OCI-LY1 (cell line): ENCODE measurements around the gene TTR.

Source experiments
- H2AFZ ChIP-seq: fragments of 200-600 bp; sonication (generic), shearing (Covaris generic); 2 replicates; pipeline ENCODE4 v1.6.0; 2014; ENCODE audit warnings: antibody characterized with exemption, mild to moderate bottlenecking, low read length
- H3F3A ChIP-seq: fragments of 200-600 bp; sonication (generic), shearing (Covaris generic); 2 replicates; pipeline ENCODE4 v1.6.0; 2014; ENCODE audit warnings: mild to moderate bottlenecking, antibody characterized with exemption, low read length, moderate library complexity; ENCODE audit not compliant: insufficient read depth
- H3K27ac ChIP-seq: fragments of 200-600 bp; sonication (generic); 2 replicates; pipeline ENCODE4 v1.5.1; 2014; ENCODE audit warnings: low read length, mixed run types, mild to moderate bottlenecking, low read depth; ENCODE audit not compliant: poor library complexity, severe bottlenecking
- H3K27me3 ChIP-seq: fragments of 200-600 bp; sonication (generic); 2 replicates; pipeline ENCODE4 v1.6.0; 2014; ENCODE audit warnings: antibody characterized with exemption, mild to moderate bottlenecking, low read length, moderate library complexity; ENCODE audit not compliant: insufficient read depth
- H3K36me3 ChIP-seq: fragments of 200-600 bp; sonication (generic); 2 replicates; pipeline ENCODE4 v1.6.1; 2014; ENCODE audit warnings: mild to moderate bottlenecking, antibody characterized with exemption, low read length, moderate library complexity, mixed read lengths; ENCODE audit not compliant: insufficient read depth
- H3K4me1 ChIP-seq: fragments of 200-600 bp; sonication (generic); 2 replicates; pipeline ENCODE4 v1.5.1; 2014; ENCODE audit warnings: mild to moderate bottlenecking, low read length, moderate library complexity; ENCODE audit not compliant: insufficient read depth, severe bottlenecking
- H3K4me2 ChIP-seq: fragments of 200-600 bp; sonication (generic), shearing (Covaris generic); 2 replicates; pipeline ENCODE4 v1.6.1; 2014; ENCODE audit warnings: low read length
- H3K4me3 ChIP-seq: fragments of 200-600 bp; sonication (generic); 2 replicates; pipeline ENCODE4 v1.5.1; 2014; ENCODE audit warnings: low read length, low read depth, mild to moderate bottlenecking, mixed read lengths; ENCODE audit not compliant: poor library complexity, severe bottlenecking
- H3K79me2 ChIP-seq: fragments of 200-600 bp; shearing (Covaris generic); 2 replicates; pipeline ENCODE4 v1.6.1; 2016; ENCODE audit warnings: mixed run types, low read length, mixed read lengths; ENCODE audit not compliant: insufficient read depth
- H3K9ac ChIP-seq: fragments of 200-600 bp; sonication (generic), shearing (Covaris generic); 2 replicates; pipeline ENCODE4 v1.6.1; 2014; ENCODE audit warnings: mild to moderate bottlenecking, low read length, mixed read lengths
- H3K9me2 ChIP-seq: fragments of 200-600 bp; sonication (generic), shearing (Covaris generic); 2 replicates; pipeline ENCODE4 v1.6.1; 2014; ENCODE audit warnings: low read depth, mild to moderate bottlenecking, low read length, mixed read lengths
- H3K9me3 ChIP-seq: fragments of 200-600 bp; shearing (Covaris generic); 2 replicates; pipeline ENCODE4 v1.6.1; 2014; ENCODE audit warnings: low read length, mixed read lengths
- H4K20me1 ChIP-seq: fragments of 200-600 bp; sonication (generic), shearing (Covaris generic); 2 replicates; pipeline ENCODE4 v1.6.0; 2016; ENCODE audit warnings: mild to moderate bottlenecking, low read length; ENCODE audit not compliant: insufficient read depth
- EZH2 ChIP-seq: fragments of 200-600 bp; sonication (generic), shearing (Covaris generic); IDR thresholded peaks from 2 replicates; pipeline ENCODE4 v1.8.0; 2017; ENCODE audit warnings: borderline replicate concordance, mixed run types, mild to moderate bottlenecking, antibody characterized with exemption, low read length, moderate library complexity, mixed read lengths
- TF ChIP-seq, protein P1 (sequence below): fragments of 200-600 bp; sonication (generic), shearing (Covaris generic); IDR thresholded peaks from 2 replicates; pipeline ENCODE4 v1.5.1; 2017; ENCODE audit warnings: mild to moderate bottlenecking, antibody characterized with exemption, low read length, moderate library complexity, mixed read lengths

The TTR gene

DNA sequence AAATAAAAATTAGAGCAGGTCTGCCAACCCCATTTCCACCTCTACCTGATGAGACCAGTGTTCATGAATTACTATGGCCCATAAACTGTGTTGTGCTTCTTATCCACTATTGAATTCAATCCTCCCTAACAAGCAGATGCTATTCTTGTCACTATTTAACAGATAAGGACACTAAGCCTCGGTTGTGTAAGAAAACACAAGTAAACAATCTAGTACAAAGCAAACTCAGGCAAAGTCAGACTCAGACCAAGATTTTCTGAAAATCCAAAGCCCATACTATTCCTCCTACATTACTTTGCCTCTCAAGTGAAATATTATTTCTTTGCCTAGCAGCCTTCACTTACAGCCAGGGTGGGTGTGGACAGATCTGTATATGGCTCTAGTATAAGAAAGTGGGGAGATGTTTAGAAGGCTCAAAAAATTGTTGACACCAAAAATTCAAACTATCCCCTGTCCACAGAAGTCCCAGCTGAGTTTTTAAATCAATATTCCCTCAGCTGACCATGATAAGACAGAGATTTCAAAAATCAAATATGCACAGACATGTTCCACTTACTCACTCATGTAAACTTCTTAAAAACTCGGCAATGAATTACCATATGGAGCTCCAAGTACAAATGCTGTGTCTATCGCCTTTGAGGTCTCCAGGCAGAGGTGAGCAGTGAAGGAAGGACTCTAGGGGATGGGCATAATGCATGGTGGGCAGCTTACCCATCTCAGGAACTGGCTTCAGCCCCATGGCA is 16.0 kb upstream of the TTR start:
- no peaks in the 10 kb centered on the region for H3K9me3 ChIP-seq
- H3K9me2 ChIP-seq, result no peaks in the 10 kb centered on the region
- H3K4me3 ChIP-seq, result no peak overlapping the region
- TF ChIP-seq, protein P1, sequence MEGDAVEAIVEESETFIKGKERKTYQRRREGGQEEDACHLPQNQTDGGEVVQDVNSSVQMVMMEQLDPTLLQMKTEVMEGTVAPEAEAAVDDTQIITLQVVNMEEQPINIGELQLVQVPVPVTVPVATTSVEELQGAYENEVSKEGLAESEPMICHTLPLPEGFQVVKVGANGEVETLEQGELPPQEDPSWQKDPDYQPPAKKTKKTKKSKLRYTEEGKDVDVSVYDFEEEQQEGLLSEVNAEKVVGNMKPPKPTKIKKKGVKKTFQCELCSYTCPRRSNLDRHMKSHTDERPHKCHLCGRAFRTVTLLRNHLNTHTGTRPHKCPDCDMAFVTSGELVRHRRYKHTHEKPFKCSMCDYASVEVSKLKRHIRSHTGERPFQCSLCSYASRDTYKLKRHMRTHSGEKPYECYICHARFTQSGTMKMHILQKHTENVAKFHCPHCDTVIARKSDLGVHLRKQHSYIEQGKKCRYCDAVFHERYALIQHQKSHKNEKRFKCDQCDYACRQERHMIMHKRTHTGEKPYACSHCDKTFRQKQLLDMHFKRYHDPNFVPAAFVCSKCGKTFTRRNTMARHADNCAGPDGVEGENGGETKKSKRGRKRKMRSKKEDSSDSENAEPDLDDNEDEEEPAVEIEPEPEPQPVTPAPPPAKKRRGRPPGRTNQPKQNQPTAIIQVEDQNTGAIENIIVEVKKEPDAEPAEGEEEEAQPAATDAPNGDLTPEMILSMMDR, result no peak
- TF ChIP-seq EZH2, result no peak
- no peaks in the 10 kb centered on the region for H3K27me3 ChIP-seq
- H3K79me2 ChIP-seq, result no peaks in the 10 kb centered on the region
- H3K36me3 ChIP-seq, result no peaks in the 10 kb centered on the region
- H3K4me2 ChIP-seq, result no peak overlapping the region
- H3K4me1 ChIP-seq, result no peaks in the 10 kb centered on the region
- no peak overlapping the region for H3K9ac ChIP-seq
- H2AFZ ChIP-seq, result no peak overlapping the region
- H3K27ac ChIP-seq, result no peak overlapping the region
- no peaks in the 10 kb centered on the region for H4K20me1 ChIP-seq
- H3F3A ChIP-seq, result no peaks in the 10 kb centered on the region

DNA sequence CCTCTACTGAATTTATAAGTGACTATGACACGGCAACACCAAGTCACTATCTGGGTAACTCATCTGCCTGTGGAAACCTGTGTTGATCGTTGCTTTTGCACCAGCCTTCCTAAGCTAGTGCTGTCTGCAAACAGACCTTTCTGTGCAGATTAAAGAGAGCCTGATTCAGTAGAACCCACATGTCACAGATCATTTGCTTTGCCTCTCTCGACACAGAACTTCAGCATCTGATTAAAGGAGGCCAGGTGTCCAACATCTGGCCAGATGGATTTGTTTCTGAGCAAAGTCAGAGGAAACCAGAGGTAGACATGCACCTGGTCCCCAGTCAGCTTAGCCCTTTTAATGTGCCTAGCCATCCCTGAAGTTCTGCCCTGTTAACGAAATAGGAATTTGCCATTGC is 15.0 kb upstream of the TTR start:
- no peak overlapping the region for H3K4me3 ChIP-seq
- H3K27ac ChIP-seq, result no peak overlapping the region
- H3K27me3 ChIP-seq, result no peaks in the 10 kb centered on the region
- H3K79me2 ChIP-seq, result no peaks in the 10 kb centered on the region
- H3K4me1 ChIP-seq, result no peaks in the 10 kb centered on the region
- no peak for TF ChIP-seq EZH2
- TF ChIP-seq, protein P1, result no peak
- no peaks in the 10 kb centered on the region for H3K9me2 ChIP-seq
- no peak overlapping the region for H2AFZ ChIP-seq
- no peak overlapping the region for H3K9ac ChIP-seq
- no peaks in the 10 kb centered on the region for H3K36me3 ChIP-seq
- H4K20me1 ChIP-seq, result no peaks in the 10 kb centered on the region
- no peaks in the 10 kb centered on the region for H3K9me3 ChIP-seq
- no peak overlapping the region for H3K4me2 ChIP-seq
- no peaks in the 10 kb centered on the region for H3F3A ChIP-seq

DNA sequence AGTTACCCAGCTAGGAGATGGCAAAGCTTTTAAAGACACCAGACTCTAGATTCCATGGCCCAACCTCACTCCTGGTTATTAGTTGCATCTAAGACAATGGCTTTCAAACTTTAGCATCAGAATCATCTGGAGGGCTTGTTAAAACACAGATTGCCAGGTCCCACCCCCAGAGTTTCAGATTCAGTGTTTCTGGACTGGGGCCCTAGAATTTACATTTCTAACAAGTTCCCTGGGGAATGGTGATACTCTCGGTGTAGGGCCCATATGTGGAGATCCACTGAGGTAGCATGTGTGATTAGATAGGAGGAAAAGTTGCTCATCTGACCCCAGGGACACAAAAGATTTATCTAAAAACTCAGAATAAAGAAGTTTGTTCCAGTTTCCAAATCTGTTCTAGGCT is 14.5 kb upstream of the TTR start:
- Histone ChIP-seq H3K9me3 (no peaks in the 10 kb centered on the region), H2AFZ (no peak overlapping the region), H3K27me3 (no peaks in the 10 kb centered on the region), H3K79me2 (no peaks in the 10 kb centered on the region), H3K9ac (no peak overlapping the region), H3K36me3 (no peaks in the 10 kb centered on the region), H3K4me1 (no peaks in the 10 kb centered on the region), H3K9me2 (no peaks in the 10 kb centered on the region), H3K4me3 (no peak overlapping the region), H3K27ac (no peak overlapping the region), H3K4me2 (no peak overlapping the region), H3F3A (no peaks in the 10 kb centered on the region), H4K20me1 (no peaks in the 10 kb centered on the region)
- TF ChIP-seq, protein P1, result no peak
- no peak for TF ChIP-seq EZH2
